ENCODE results near the gene SIN3B. TPM values are rescaled to one million over a fixed set of nuclear protein-coding genes. Genes with fewer than 3 reads are reported as not detected.

Gene SIN3B
- polyA plus RNA-seq, 4 donors, result 9.7 to 38.1 (median 15.4) TPM

DNA sequence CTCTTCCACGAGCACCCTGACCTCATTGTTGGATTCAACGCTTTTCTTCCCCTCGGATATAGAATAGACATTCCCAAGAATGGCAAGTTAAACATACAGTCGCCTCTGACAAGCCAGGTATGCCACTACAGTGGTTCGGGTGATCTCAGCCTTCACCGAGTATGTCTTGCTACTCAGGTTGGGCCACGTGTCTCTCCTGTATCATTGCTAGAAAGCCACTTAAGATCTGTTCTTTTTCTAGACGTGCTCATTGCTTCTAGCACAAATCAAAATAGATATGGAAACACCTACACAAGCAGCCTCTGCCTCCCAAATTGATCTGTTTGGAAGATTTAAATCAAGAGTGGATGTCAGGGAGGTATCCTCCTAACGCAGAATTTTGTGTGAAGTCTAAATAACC lies 2.3 kb downstream of the SIN3B start:
- peaks cover 0 to 47% (median 9%) of the 10 kb centered on the region in 3 donors for H3K36me3 ChIP-seq (ENCODE audit: control insufficient read depth in 3 of 3, insufficient read depth in 2 of 3, low read depth in 1 of 3, low read length in 3 of 3)
- H3K27me3 ChIP-seq (ENCODE audit: control insufficient read depth in 3 of 3, insufficient read depth in 3 of 3, low read length in 3 of 3), result no peaks in the 10 kb centered on the region
- WGBS, 3 donors, result 95 to 96% (median 96%) methylated on average over 9 of the region's 9 CpGs
- H3K9me3 ChIP-seq (ENCODE audit: control insufficient read depth in 2 of 2, insufficient read depth in 1 of 2, low read depth in 1 of 2, low read length in 1 of 2), result peaks cover 0 to 2% of the 10 kb centered on the region in 2 donors
- H3K4me3 ChIP-seq (ENCODE audit: low read depth in 1 of 3, low read length in 3 of 3), result no peak overlapping the region
- no peaks in the 10 kb centered on the region for H3K4me1 ChIP-seq (ENCODE audit: control insufficient read depth in 3 of 3, insufficient read depth in 2 of 3, low read depth in 1 of 3, low read length in 2 of 3)
- DNase-seq (no peak), FAIRE-seq (no peak)
- no peak overlapping the region for H3K27ac ChIP-seq (ENCODE audit: low read depth in 1 of 3, low read length in 2 of 3)

DNA sequence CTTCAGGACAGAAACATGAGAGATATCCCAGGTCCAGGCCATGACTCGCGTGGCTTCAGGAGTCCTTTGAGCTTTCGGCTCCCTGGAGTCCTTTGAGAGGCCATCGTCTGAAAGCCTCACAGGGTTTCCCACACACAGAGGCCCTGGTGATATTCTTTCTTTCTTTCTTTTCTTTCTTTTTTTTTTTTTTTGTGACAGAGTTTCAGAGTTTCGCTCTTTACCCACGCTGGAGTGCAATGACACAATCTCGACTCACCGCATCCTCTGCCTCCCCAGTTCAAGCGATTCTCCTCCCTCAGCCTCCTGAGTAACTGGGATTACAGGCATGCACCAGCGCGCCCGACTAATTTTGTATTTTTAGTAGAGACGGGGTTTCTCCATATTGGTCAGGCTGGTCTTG lies 5.5 kb downstream of the SIN3B start:
- FAIRE-seq (no peak), DNase-seq (no peak)
- H3K9me3 ChIP-seq (ENCODE audit: control insufficient read depth in 2 of 2, insufficient read depth in 1 of 2, low read depth in 1 of 2, low read length in 1 of 2), result no peaks in the 10 kb centered on the region
- peaks cover 0 to 77% (median 9%) of the 10 kb centered on the region in 3 donors for H3K36me3 ChIP-seq (ENCODE audit: control insufficient read depth in 3 of 3, insufficient read depth in 2 of 3, low read depth in 1 of 3, low read length in 3 of 3)
- H3K4me3 ChIP-seq (ENCODE audit: low read depth in 1 of 3, low read length in 3 of 3), result no peak overlapping the region
- no peak overlapping the region for H3K27ac ChIP-seq (ENCODE audit: low read depth in 1 of 3, low read length in 2 of 3)
- WGBS, 3 donors, result 92 to 95% (median 94%) methylated on average over 13 of the region's 13 CpGs
- no peaks in the 10 kb centered on the region for H3K4me1 ChIP-seq (ENCODE audit: control insufficient read depth in 3 of 3, insufficient read depth in 2 of 3, low read depth in 1 of 3, low read length in 2 of 3)
- H3K27me3 ChIP-seq (ENCODE audit: control insufficient read depth in 3 of 3, insufficient read depth in 3 of 3, low read length in 3 of 3), result no peaks in the 10 kb centered on the region

DNA sequence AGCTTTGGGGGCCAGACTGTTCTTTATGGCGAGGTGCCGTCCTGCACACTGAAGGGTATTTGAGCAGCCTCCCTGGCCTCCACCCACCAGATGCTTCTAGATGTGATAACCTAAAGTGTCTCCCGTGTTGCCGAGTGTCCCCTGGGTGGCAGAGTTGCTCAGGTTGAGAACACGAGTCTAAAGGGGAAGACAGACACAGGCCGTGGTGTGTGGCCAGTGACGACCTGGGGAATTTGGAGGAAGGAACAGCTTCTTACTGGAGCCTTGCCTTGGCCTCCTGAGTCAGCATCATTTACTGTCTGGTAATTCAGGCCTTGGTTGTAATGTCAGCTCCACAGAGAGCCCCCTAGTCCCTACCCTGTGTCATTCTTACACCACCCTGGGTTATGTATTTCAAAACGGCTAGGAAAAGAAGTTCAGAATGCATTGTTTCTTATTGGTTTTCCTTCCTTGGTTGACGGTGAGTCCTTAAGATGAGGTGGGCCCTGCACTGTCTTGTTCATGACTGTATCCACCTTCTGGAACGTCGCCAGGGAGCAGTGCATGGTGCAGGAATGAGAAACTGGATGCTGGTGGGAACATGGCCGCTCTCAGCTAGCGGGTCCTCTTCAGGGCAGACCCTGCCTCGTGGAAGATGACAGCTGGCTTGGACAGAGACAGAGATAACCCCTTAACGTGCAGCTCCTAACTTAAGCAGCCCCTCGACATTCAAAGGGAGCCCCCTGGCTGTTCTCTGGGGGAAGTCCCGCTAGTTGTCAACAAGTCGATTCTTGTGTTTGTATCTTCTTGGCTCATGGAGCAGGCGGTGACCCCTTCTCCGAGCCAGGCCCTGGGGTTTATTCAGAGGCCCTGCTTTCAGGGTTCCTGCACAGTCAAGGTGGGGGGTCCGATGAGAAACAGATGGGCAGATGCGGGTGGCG lies 7.2 kb downstream of the SIN3B start:
- Histone ChIP-seq H3K27ac (ENCODE audit: low read depth in 1 of 3, low read length in 2 of 3) (no peak overlapping the region), H3K9me3 (ENCODE audit: control insufficient read depth in 2 of 2, insufficient read depth in 1 of 2, low read depth in 1 of 2, low read length in 1 of 2) (no peaks in the 10 kb centered on the region), H3K27me3 (ENCODE audit: control insufficient read depth in 3 of 3, insufficient read depth in 3 of 3, low read length in 3 of 3) (no peaks in the 10 kb centered on the region), H3K36me3 (ENCODE audit: control insufficient read depth in 3 of 3, insufficient read depth in 2 of 3, low read depth in 1 of 3, low read length in 3 of 3) (peaks cover 4 to 90% (median 12%) of the 10 kb centered on the region in 3 donors), H3K4me1 (ENCODE audit: control insufficient read depth in 3 of 3, insufficient read depth in 2 of 3, low read depth in 1 of 3, low read length in 2 of 3) (no peaks in the 10 kb centered on the region), H3K4me3 (ENCODE audit: low read depth in 1 of 3, low read length in 3 of 3) (no peak overlapping the region)
- 74 to 89% (median 82%) methylated on average over 23 of the region's 23 CpGs for WGBS, 3 donors
- DNase-seq (no peak), FAIRE-seq (no peak)

DNA sequence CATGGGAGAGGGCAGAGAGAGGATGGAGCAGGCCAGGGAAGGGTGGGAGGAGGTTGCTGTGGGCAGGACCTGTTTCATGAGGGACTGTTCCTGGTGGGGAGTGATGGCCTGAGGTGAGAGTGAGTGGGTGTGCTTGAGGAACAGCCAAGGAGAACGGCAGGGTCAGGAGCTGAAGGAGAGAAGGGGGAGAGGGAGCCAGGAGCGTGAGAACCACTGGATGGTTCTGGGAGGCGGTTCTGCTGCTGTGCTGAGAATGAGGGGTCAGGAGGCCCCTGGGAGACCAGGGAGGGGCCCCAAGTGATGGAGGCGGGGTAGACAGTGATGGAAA lies 7.8 kb downstream of the SIN3B start:
- DNase-seq, result no peak
- FAIRE-seq, result no peak
- Histone ChIP-seq H3K27me3 (ENCODE audit: control insufficient read depth in 3 of 3, insufficient read depth in 3 of 3, low read length in 3 of 3) (no peaks in the 10 kb centered on the region), H3K9me3 (ENCODE audit: control insufficient read depth in 2 of 2, insufficient read depth in 1 of 2, low read depth in 1 of 2, low read length in 1 of 2) (no peaks in the 10 kb centered on the region), H3K4me3 (ENCODE audit: low read depth in 1 of 3, low read length in 3 of 3) (no peak overlapping the region), H3K4me1 (ENCODE audit: control insufficient read depth in 3 of 3, insufficient read depth in 2 of 3, low read depth in 1 of 3, low read length in 2 of 3) (no peaks in the 10 kb centered on the region), H3K27ac (ENCODE audit: low read depth in 1 of 3, low read length in 2 of 3) (no peak overlapping the region), H3K36me3 (ENCODE audit: control insufficient read depth in 3 of 3, insufficient read depth in 2 of 3, low read depth in 1 of 3, low read length in 3 of 3) (peaks cover 10 to 89% (median 12%) of the 10 kb centered on the region in 3 donors)
- 84 to 94% (median 85%) methylated on average over 4 of the region's 4 CpGs for WGBS, 3 donors

DNA sequence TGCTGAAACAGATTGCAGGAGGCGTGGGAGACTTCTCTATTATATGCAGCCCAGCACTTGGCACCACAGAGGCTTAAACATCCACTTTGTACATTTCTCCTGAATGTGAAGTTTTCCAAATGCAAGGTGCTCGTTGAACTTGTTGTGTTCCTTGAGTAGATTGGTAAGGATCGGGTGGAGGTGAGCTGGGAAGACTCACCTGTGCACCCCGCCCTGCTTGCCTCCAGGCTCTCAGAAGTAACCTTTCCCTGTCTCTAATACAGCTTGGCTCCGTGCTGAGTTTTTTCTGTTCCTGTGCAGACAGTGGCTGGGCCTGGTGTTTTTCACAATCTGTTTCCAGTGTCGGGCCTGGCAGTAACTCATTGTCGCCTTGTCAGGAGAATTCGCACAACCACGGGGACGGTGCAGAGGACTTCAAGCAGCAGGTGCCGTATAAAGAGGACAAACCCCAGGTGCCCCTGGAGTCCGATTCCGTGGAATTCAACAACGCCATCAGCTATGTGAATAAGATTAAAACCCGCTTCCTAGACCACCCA lies 12.3 kb downstream of the SIN3B start:
- no peak for FAIRE-seq
- no peaks in the 10 kb centered on the region for H3K4me1 ChIP-seq (ENCODE audit: control insufficient read depth in 3 of 3, insufficient read depth in 2 of 3, low read depth in 1 of 3, low read length in 2 of 3)
- no peak for DNase-seq
- H3K9me3 ChIP-seq (ENCODE audit: control insufficient read depth in 2 of 2, insufficient read depth in 1 of 2, low read depth in 1 of 2, low read length in 1 of 2), result no peaks in the 10 kb centered on the region
- H3K4me3 ChIP-seq (ENCODE audit: low read depth in 1 of 3, low read length in 3 of 3), result no peak overlapping the region
- H3K27me3 ChIP-seq (ENCODE audit: control insufficient read depth in 3 of 3, insufficient read depth in 3 of 3, low read length in 3 of 3), result no peaks in the 10 kb centered on the region
- H3K36me3 ChIP-seq (ENCODE audit: control insufficient read depth in 3 of 3, insufficient read depth in 2 of 3, low read depth in 1 of 3, low read length in 3 of 3), result peaks cover 11 to 92% (median 26%) of the 10 kb centered on the region in 3 donors
- WGBS, 3 donors, result 92 to 96% (median 95%) methylated on average over 15 of the region's 15 CpGs
- H3K27ac ChIP-seq (ENCODE audit: low read depth in 1 of 3, low read length in 2 of 3), result no peak overlapping the region

DNA sequence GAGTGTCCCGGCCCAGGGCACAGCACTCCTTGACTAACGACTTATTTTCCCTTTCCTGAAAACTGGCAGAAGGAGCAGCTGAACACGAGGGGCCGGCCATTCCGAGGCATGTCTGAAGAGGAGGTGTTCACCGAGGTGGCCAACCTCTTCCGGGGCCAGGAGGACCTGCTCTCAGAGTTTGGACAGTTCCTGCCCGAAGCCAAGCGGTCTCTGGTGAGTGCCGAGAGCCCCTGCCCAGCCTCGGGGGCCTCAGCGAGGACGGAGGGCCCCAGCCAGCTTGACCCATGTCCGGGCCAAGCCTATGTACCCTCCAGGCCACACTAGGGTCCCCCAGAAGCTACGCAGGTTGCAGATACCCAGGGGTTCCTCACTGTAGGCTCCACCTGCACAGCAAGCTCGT lies 17.7 kb downstream of the SIN3B start:
- DNase-seq, result no peak

DNA sequence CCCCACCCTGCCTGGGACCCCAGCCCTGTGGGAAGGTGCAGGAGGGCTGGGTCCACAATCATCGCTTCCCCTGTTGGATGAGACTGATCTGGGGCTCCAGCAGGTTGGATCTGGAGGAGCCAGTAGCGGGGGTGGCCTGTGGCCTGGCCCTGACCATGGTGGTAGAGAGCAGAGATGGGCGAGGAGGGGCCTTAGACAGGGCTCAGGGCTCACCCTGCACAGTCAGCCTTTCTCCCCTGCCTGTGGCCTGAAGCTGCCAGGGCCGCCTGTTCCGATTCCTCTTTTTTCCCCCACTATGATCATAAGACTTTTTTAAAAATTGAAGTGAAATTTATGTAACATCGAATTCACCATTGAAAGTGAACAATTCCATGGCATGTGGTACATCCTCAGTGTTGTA lies 18.2 kb downstream of the SIN3B start:
- Histone ChIP-seq H3K9me3 (ENCODE audit: control insufficient read depth in 2 of 2, insufficient read depth in 1 of 2, low read depth in 1 of 2, low read length in 1 of 2) (no peaks in the 10 kb centered on the region), H3K4me3 (ENCODE audit: low read depth in 1 of 3, low read length in 3 of 3) (no peak overlapping the region), H3K27ac (ENCODE audit: low read depth in 1 of 3, low read length in 2 of 3) (no peak overlapping the region), H3K4me1 (ENCODE audit: control insufficient read depth in 3 of 3, insufficient read depth in 2 of 3, low read depth in 1 of 3, low read length in 2 of 3) (no peaks in the 10 kb centered on the region), H3K27me3 (ENCODE audit: control insufficient read depth in 3 of 3, insufficient read depth in 3 of 3, low read length in 3 of 3) (no peaks in the 10 kb centered on the region), H3K36me3 (ENCODE audit: control insufficient read depth in 3 of 3, insufficient read depth in 2 of 3, low read depth in 1 of 3, low read length in 3 of 3) (peaks cover 21 to 83% (median 28%) of the 10 kb centered on the region in 3 donors)
- DNase-seq (no peak), FAIRE-seq (no peak)
- WGBS, 3 donors, result 92 to 99% (median 94%) methylated on average over 6 of the region's 6 CpGs

More for the DNA sequence above, 17.7 kb downstream of the SIN3B start:
- Histone ChIP-seq H3K27ac (ENCODE audit: low read depth in 1 of 3, low read length in 2 of 3) (no peak overlapping the region), H3K27me3 (ENCODE audit: control insufficient read depth in 3 of 3, insufficient read depth in 3 of 3, low read length in 3 of 3) (no peaks in the 10 kb centered on the region), H3K36me3 (ENCODE audit: control insufficient read depth in 3 of 3, insufficient read depth in 2 of 3, low read depth in 1 of 3, low read length in 3 of 3) (peaks cover 22 to 83% (median 31%) of the 10 kb centered on the region in 3 donors), H3K9me3 (ENCODE audit: control insufficient read depth in 2 of 2, insufficient read depth in 1 of 2, low read depth in 1 of 2, low read length in 1 of 2) (no peaks in the 10 kb centered on the region), H3K4me3 (ENCODE audit: low read depth in 1 of 3, low read length in 3 of 3) (no peak overlapping the region), H3K4me1 (ENCODE audit: control insufficient read depth in 3 of 3, insufficient read depth in 2 of 3, low read depth in 1 of 3, low read length in 2 of 3) (no peaks in the 10 kb centered on the region)
- FAIRE-seq, result no peak
- WGBS, 3 donors, result 94 to 96% (median 96%) methylated on average over 16 of the region's 16 CpGs

DNA sequence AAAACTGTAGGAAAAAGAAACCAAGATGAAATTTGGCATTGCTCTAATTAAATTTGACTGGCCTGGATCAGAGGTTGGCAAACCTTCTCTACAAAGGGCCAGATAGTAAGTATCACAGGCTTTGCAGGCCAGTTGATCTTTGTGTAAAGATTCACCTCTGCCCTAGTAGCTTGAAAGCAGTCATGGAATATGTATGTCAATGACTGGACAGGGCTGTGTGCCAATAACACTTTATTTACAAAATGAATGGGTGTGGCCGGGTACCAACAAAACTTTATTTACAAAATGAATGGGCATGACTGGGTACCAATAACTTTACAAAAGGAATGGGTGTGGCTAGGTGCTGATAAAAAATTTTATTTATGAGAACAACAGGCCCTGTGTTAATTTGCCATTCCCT lies 20.0 kb downstream of the SIN3B start:
- no peaks in the 10 kb centered on the region for H3K9me3 ChIP-seq (ENCODE audit: control insufficient read depth in 2 of 2, insufficient read depth in 1 of 2, low read depth in 1 of 2, low read length in 1 of 2)
- 82 to 93% (median 93%) methylated on average over 1 of the region's 1 CpG for WGBS, 3 donors
- FAIRE-seq, result no peak
- DNase-seq, result peak in 1 of 2 donors; percentile 15
- no peaks in the 10 kb centered on the region for H3K27me3 ChIP-seq (ENCODE audit: control insufficient read depth in 3 of 3, insufficient read depth in 3 of 3, low read length in 3 of 3)
- H3K4me3 ChIP-seq (ENCODE audit: low read depth in 1 of 3, low read length in 3 of 3), result no peak overlapping the region
- peaks cover 19 to 83% (median 23%) of the 10 kb centered on the region in 3 donors for H3K36me3 ChIP-seq (ENCODE audit: control insufficient read depth in 3 of 3, insufficient read depth in 2 of 3, low read depth in 1 of 3, low read length in 3 of 3)
- H3K27ac ChIP-seq (ENCODE audit: low read depth in 1 of 3, low read length in 2 of 3), result no peak overlapping the region
- no peaks in the 10 kb centered on the region for H3K4me1 ChIP-seq (ENCODE audit: control insufficient read depth in 3 of 3, insufficient read depth in 2 of 3, low read depth in 1 of 3, low read length in 2 of 3)

Data from small intestine (tissue), 7 donors.